OCI-LY1 (cell line): Measurements from ENCODE around the gene USP8.

Source experiments
- H2AFZ ChIP-seq: fragments of 200-600 bp; sonication (generic), shearing (Covaris generic); 2 replicates; pipeline ENCODE4 v1.6.0; 2014; ENCODE audit warnings: antibody characterized with exemption, mild to moderate bottlenecking, low read length
- H3F3A ChIP-seq: fragments of 200-600 bp; sonication (generic), shearing (Covaris generic); 2 replicates; pipeline ENCODE4 v1.6.0; 2014; ENCODE audit warnings: mild to moderate bottlenecking, antibody characterized with exemption, low read length, moderate library complexity; ENCODE audit not compliant: insufficient read depth
- H3K27ac ChIP-seq: fragments of 200-600 bp; sonication (generic); 2 replicates; pipeline ENCODE4 v1.5.1; 2014; ENCODE audit warnings: low read length, mixed run types, mild to moderate bottlenecking, low read depth; ENCODE audit not compliant: poor library complexity, severe bottlenecking
- H3K27me3 ChIP-seq: fragments of 200-600 bp; sonication (generic); 2 replicates; pipeline ENCODE4 v1.6.0; 2014; ENCODE audit warnings: antibody characterized with exemption, mild to moderate bottlenecking, low read length, moderate library complexity; ENCODE audit not compliant: insufficient read depth
- H3K36me3 ChIP-seq: fragments of 200-600 bp; sonication (generic); 2 replicates; pipeline ENCODE4 v1.6.1; 2014; ENCODE audit warnings: mild to moderate bottlenecking, antibody characterized with exemption, low read length, moderate library complexity, mixed read lengths; ENCODE audit not compliant: insufficient read depth
- H3K4me1 ChIP-seq: fragments of 200-600 bp; sonication (generic); 2 replicates; pipeline ENCODE4 v1.5.1; 2014; ENCODE audit warnings: mild to moderate bottlenecking, low read length, moderate library complexity; ENCODE audit not compliant: insufficient read depth, severe bottlenecking
- H3K4me2 ChIP-seq: fragments of 200-600 bp; sonication (generic), shearing (Covaris generic); 2 replicates; pipeline ENCODE4 v1.6.1; 2014; ENCODE audit warnings: low read length
- H3K4me3 ChIP-seq: fragments of 200-600 bp; sonication (generic); 2 replicates; pipeline ENCODE4 v1.5.1; 2014; ENCODE audit warnings: low read length, low read depth, mild to moderate bottlenecking, mixed read lengths; ENCODE audit not compliant: poor library complexity, severe bottlenecking
- H3K79me2 ChIP-seq: fragments of 200-600 bp; shearing (Covaris generic); 2 replicates; pipeline ENCODE4 v1.6.1; 2016; ENCODE audit warnings: mixed run types, low read length, mixed read lengths; ENCODE audit not compliant: insufficient read depth
- H3K9ac ChIP-seq: fragments of 200-600 bp; sonication (generic), shearing (Covaris generic); 2 replicates; pipeline ENCODE4 v1.6.1; 2014; ENCODE audit warnings: mild to moderate bottlenecking, low read length, mixed read lengths
- H3K9me2 ChIP-seq: fragments of 200-600 bp; sonication (generic), shearing (Covaris generic); 2 replicates; pipeline ENCODE4 v1.6.1; 2014; ENCODE audit warnings: low read depth, mild to moderate bottlenecking, low read length, mixed read lengths
- H3K9me3 ChIP-seq: fragments of 200-600 bp; shearing (Covaris generic); 2 replicates; pipeline ENCODE4 v1.6.1; 2014; ENCODE audit warnings: low read length, mixed read lengths
- H4K20me1 ChIP-seq: fragments of 200-600 bp; sonication (generic), shearing (Covaris generic); 2 replicates; pipeline ENCODE4 v1.6.0; 2016; ENCODE audit warnings: mild to moderate bottlenecking, low read length; ENCODE audit not compliant: insufficient read depth
- CTCF ChIP-seq: fragments of 200-600 bp; sonication (generic), shearing (Covaris generic); IDR thresholded peaks from 2 replicates; pipeline ENCODE4 v1.5.1; 2017; ENCODE audit warnings: mild to moderate bottlenecking, antibody characterized with exemption, low read length, moderate library complexity, mixed read lengths
- EZH2 ChIP-seq: fragments of 200-600 bp; sonication (generic), shearing (Covaris generic); IDR thresholded peaks from 2 replicates; pipeline ENCODE4 v1.8.0; 2017; ENCODE audit warnings: borderline replicate concordance, mixed run types, mild to moderate bottlenecking, antibody characterized with exemption, low read length, moderate library complexity, mixed read lengths

USP8 gene

GRCh38 chr15:50563756-50564155, 139.6 kb downstream of the USP8 start:
- no peak for TF ChIP-seq EZH2
- TF ChIP-seq CTCF = no peak
- Histone ChIP-seq H3K9me2 (no peaks in the 10 kb centered on the region), H3K79me2 (no peaks in the 10 kb centered on the region), H3K27ac (no peak overlapping the region), H3K4me3 (no peak overlapping the region), H3K27me3 (no peaks in the 10 kb centered on the region), H3K9me3 (no peaks in the 10 kb centered on the region), H3K4me1 (no peaks in the 10 kb centered on the region), H3K4me2 (no peak overlapping the region), H3K9ac (no peak overlapping the region), H3F3A (no peaks in the 10 kb centered on the region; the same call in 1 of the 2 replicates), H3K36me3 (peaks cover 51% of the 10 kb centered on the region), H4K20me1 (no peaks in the 10 kb centered on the region), H2AFZ (no peak overlapping the region)
